Hepatocyte (in vitro differentiated cells): ENCODE results near the gene ARMH2. TPM values are rescaled to one million over a fixed set of nuclear protein-coding genes. Genes with fewer than 3 reads are reported as not detected.

Experiments
- DNase-seq: peaks from one replicate; pipeline ENCODE4 v3.0.0-alpha.2; 2016; ENCODE audit warnings: low spot score
- H2AFZ ChIP-seq: fragments of 200-600 bp; sonication (generic); 2 replicates; pipeline ENCODE4 v1.6.0; 2016; ENCODE audit warnings: antibody characterized with exemption, mild to moderate bottlenecking
- H3K27ac ChIP-seq: fragments of 200-600 bp; sonication (generic); 2 replicates; pipeline ENCODE4 v1.5.1; 2016; ENCODE audit warnings: mild to moderate bottlenecking
- H3K27me3 ChIP-seq: fragments of 200-600 bp; sonication (generic); 2 replicates; pipeline ENCODE4 v1.6.1; 2016
- H3K36me3 ChIP-seq: fragments of 200-600 bp; sonication (generic); replicated peaks from 2 replicates; pipeline ENCODE4 v1.5.1; 2016; ENCODE audit warnings: low read depth; ENCODE audit not compliant: insufficient read depth
- H3K4me1 ChIP-seq: fragments of 200-600 bp; sonication (generic); 2 replicates; pipeline ENCODE4 v1.5.1; 2016; ENCODE audit warnings: mild to moderate bottlenecking, moderate library complexity; ENCODE audit not compliant: insufficient read depth
- H3K4me2 ChIP-seq: fragments of 200-600 bp; sonication (generic); 2 replicates; pipeline ENCODE4 v1.6.0; 2016
- H3K4me3 ChIP-seq: fragments of 200-600 bp; sonication (generic); 2 replicates; pipeline ENCODE4 v1.5.1; 2016; ENCODE audit warnings: mild to moderate bottlenecking
- H3K79me2 ChIP-seq: fragments of 200-600 bp; sonication (generic); 2 replicates; pipeline ENCODE4 v1.6.0; 2017; ENCODE audit warnings: mild to moderate bottlenecking
- H3K9me2 ChIP-seq: fragments of 200-600 bp; sonication (generic); replicated peaks from 2 replicates; pipeline ENCODE4 v1.6.0; 2017; ENCODE audit warnings: mild to moderate bottlenecking; ENCODE audit not compliant: insufficient read depth
- H3K9me3 ChIP-seq: fragments of 200-600 bp; sonication (generic); 2 replicates; pipeline ENCODE4 v1.5.1; 2016; ENCODE audit warnings: low read depth, mild to moderate bottlenecking
- H4K20me1 ChIP-seq: fragments of 200-600 bp; sonication (generic); 2 replicates; pipeline ENCODE4 v1.6.0; 2016; ENCODE audit warnings: mild to moderate bottlenecking; ENCODE audit not compliant: insufficient read depth, poor library complexity, severe bottlenecking
- CTCF ChIP-seq: fragments of 200-600 bp; sonication (generic); IDR thresholded peaks from 2 replicates; pipeline ENCODE4 v1.5.1; 2016; ENCODE audit warnings: antibody characterized with exemption, mild to moderate bottlenecking; ENCODE audit not compliant: poor library complexity
- EZH2 ChIP-seq: fragments of 200-600 bp; sonication (generic); IDR thresholded peaks from 2 replicates; pipeline ENCODE4 v1.6.1; 2016; ENCODE audit warnings: antibody characterized with exemption, mild to moderate bottlenecking, borderline replicate concordance
- EZH2phosphoT487 ChIP-seq: fragments of 200-600 bp; sonication (generic); IDR thresholded peaks from one replicate; pipeline ENCODE4 v1.6.1; 2018; ENCODE audit warnings: antibody characterized with exemption, mild to moderate bottlenecking, low read depth, moderate library complexity; ENCODE audit not compliant: unreplicated experiment, severe bottlenecking
- WGBS: methylation state at CpG from one replicate; pipeline ENCODE4 v1.1.6; 2016; ENCODE audit warnings: low lambda C conversion rate; ENCODE audit errors: missing lambda C conversion rate; 5-methylcytosine and 5-hydroxymethylcytosine counted together
- polyA plus RNA-seq: library from polyadenylated mRNA; unstranded; fragments of >200 nt; fragmentation: Nextera tagmentation; extraction: Ambion mirVana; gene quantifications from 2 replicates; pipeline ENCODE4 v1.2.1, GENCODE V29; 2016
- total RNA-seq: library from RNA; depleted of rRNA; stranded (reverse); fragments of >200 nt; gene quantifications from 2 replicates; pipeline ENCODE4 v1.2.3, GENCODE V29; 2014

ARMH2 gene
- total and polyA plus RNA-seq, 2 experiments from 2014 or later = not detected

GRCh38 chr6:24832794-24833193 is 34.1 kb upstream of the ARMH2 start:
- Histone ChIP-seq H3K36me3 (no peaks in the 10 kb centered on the region), H2AFZ (no peak overlapping the region), H3K79me2 (no peaks in the 10 kb centered on the region), H3K27me3 (no peaks in the 10 kb centered on the region), H3K4me1 (no peaks in the 10 kb centered on the region), H3K9me3 (no peaks in the 10 kb centered on the region), H4K20me1 (no peaks in the 10 kb centered on the region), H3K4me3 (no peak overlapping the region), H3K4me2 (no peak overlapping the region), H3K9me2 (no peaks in the 10 kb centered on the region), H3K27ac (no peak overlapping the region)
- no peak for DNase-seq
- no peak for TF ChIP-seq CTCF
- TF ChIP-seq EZH2 = no peak
- no peak for TF ChIP-seq EZH2phosphoT487
- WGBS = 100% methylated on average over 1 of the region's 1 CpG

DNA sequence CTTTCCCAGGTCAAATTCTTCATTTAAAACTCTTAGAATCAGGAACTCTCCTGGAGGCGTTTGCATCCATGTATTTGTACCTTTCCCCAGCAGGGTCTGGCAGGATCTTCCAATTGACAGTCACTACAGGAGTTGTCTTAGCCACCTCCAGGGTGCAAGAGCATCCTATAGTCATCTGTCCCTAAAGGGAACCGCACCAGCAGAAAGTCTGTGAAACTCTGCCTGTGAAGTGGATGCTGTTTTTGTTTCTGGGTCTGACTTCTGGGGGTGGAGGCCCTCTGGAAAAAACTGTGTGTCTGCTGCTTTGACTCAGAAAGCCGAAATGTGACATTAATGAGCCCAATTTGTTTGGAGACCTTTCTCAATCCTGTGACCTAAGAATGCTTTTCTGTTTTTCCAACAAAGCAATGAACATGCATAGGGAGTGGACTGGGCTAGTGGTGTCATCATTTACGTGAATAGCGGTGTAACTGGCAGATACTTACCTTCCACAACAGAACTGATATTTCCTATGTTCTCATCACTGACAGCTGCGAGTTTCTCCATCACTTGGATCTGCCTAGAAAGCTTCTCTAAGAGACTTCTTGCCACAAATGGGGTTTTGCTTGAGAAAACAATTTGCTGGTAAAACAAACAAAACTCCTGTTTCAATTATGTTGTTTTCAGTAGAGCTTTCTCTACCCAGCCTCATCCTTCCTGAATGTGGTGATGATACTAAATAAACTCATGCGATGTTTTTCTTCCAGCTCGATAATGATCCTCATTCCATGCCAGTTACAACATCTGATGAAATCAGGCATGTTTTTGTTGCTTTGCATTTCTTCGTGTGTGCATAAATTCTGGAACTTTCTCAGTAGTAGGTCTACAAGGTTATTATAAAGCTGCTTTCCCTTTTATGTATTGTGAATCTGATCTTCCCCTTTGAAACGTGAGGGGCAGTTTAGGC is 33.3 kb upstream of the ARMH2 start:
- Histone ChIP-seq H3K27me3 (no peaks in the 10 kb centered on the region), H3K79me2 (no peaks in the 10 kb centered on the region), H3K27ac (no peak overlapping the region), H3K4me1 (no peaks in the 10 kb centered on the region), H2AFZ (no peak overlapping the region), H3K9me3 (no peaks in the 10 kb centered on the region), H4K20me1 (no peaks in the 10 kb centered on the region), H3K4me2 (no peak overlapping the region), H3K9me2 (no peaks in the 10 kb centered on the region), H3K36me3 (no peaks in the 10 kb centered on the region), H3K4me3 (no peak overlapping the region)
- TF ChIP-seq EZH2phosphoT487 (no peak), CTCF (no peak), EZH2 (no peak)
- DNase-seq = no peak
- WGBS = 87% methylated on average over 10 of the region's 10 CpGs

- no peak for DNase-seq
- WGBS = 87% methylated on average over 3 of the region's 3 CpGs
- Histone ChIP-seq H3K4me3 (no peak overlapping the region), H4K20me1 (no peaks in the 10 kb centered on the region), H3K9me2 (no peaks in the 10 kb centered on the region), H2AFZ (no peak overlapping the region), H3K4me1 (no peaks in the 10 kb centered on the region), H3K27ac (no peak overlapping the region), H3K79me2 (no peaks in the 10 kb centered on the region), H3K9me3 (no peaks in the 10 kb centered on the region), H3K36me3 (no peaks in the 10 kb centered on the region), H3K4me2 (no peak overlapping the region), H3K27me3 (no peaks in the 10 kb centered on the region)
- TF ChIP-seq EZH2phosphoT487 = no peak
- no peak for TF ChIP-seq CTCF
- no peak for TF ChIP-seq EZH2
Observed at GRCh38 chr6:24829657-24830056, 30.9 kb upstream of the ARMH2 start.
